Smooth muscle cell (in vitro differentiated cells): Measurements from ENCODE around the gene OASL. TPM values are rescaled to one million over a fixed set of nuclear protein-coding genes. Genes with fewer than 3 reads are reported as not detected.

ENCODE experiments used
- DNase-seq: peaks from one replicate; lab custom pipeline; 2025; ENCODE audit not compliant: unreplicated experiment; lab: John Stamatoyannopoulos, UW
- H2AFZ ChIP-seq: fragments of 200-600 bp; sonication (generic); 2 replicates; pipeline ENCODE4 v1.6.0; 2016; ENCODE audit warnings: antibody characterized with exemption, low read depth, mild to moderate bottlenecking
- H3F3A ChIP-seq: fragments of 200-600 bp; sonication (generic); 2 replicates; pipeline ENCODE4 v1.6.0; 2017; ENCODE audit warnings: antibody characterized with exemption, low read depth
- H3K27ac ChIP-seq: fragments of 200-600 bp; sonication (generic); 2 replicates; pipeline ENCODE4 v1.5.1; 2016; ENCODE audit warnings: low read depth, mild to moderate bottlenecking
- H3K27me3 ChIP-seq: fragments of 200-600 bp; sonication (generic); 2 replicates; pipeline ENCODE4 v1.6.1; 2016; ENCODE audit warnings: low read depth, mild to moderate bottlenecking
- H3K36me3 ChIP-seq: fragments of 200-600 bp; sonication (generic); 2 replicates; pipeline ENCODE4 v1.5.1; 2016; ENCODE audit warnings: low read depth
- H3K4me1 ChIP-seq: fragments of 200-600 bp; sonication (generic); 2 replicates; pipeline ENCODE4 v1.5.1; 2016; ENCODE audit warnings: low read depth
- H3K4me2 ChIP-seq: fragments of 200-600 bp; sonication (generic); 2 replicates; pipeline ENCODE4 v1.6.0; 2016; ENCODE audit warnings: mild to moderate bottlenecking
- H3K4me3 ChIP-seq: fragments of 200-600 bp; sonication (generic); 2 replicates; pipeline ENCODE4 v1.5.1; 2016; ENCODE audit warnings: mild to moderate bottlenecking
- H3K79me2 ChIP-seq: fragments of 200-600 bp; sonication (generic); 2 replicates; pipeline ENCODE4 v1.6.0; 2016; ENCODE audit warnings: low read depth, mild to moderate bottlenecking
- H3K9ac ChIP-seq: fragments of 200-600 bp; sonication (generic); 2 replicates; pipeline ENCODE4 v1.6.0; 2016; ENCODE audit warnings: low read depth
- H3K9me3 ChIP-seq: fragments of 200-600 bp; sonication (generic); replicated peaks from 2 replicates; pipeline ENCODE4 v1.5.1; 2016; ENCODE audit warnings: low read depth
- H4K20me1 ChIP-seq: fragments of 200-600 bp; sonication (generic); 2 replicates; pipeline ENCODE4 v1.6.0; 2016; ENCODE audit warnings: low read depth
- CTCF ChIP-seq: fragments of 200-600 bp; sonication (generic); IDR thresholded peaks from 2 replicates; pipeline ENCODE4 v1.5.1; 2017; ENCODE audit warnings: borderline replicate concordance, mild to moderate bottlenecking, antibody characterized with exemption; ENCODE audit not compliant: insufficient read depth, poor library complexity, severe bottlenecking
- WGBS: methylation state at CpG from one replicate; pipeline ENCODE4 v1.1.7; 2016; ENCODE audit warnings: low lambda C conversion rate; 5-methylcytosine and 5-hydroxymethylcytosine counted together
- polyA plus RNA-seq: library from polyadenylated mRNA; unstranded; fragments of >200 nt; fragmentation: Nextera tagmentation; extraction: Ambion mirVana; gene quantifications from 2 replicates; pipeline ENCODE4 v1.2.1, GENCODE V29; 2016
- total RNA-seq: library from RNA; depleted of rRNA; stranded (reverse); fragments of >200 nt; gene quantifications from 2 replicates; pipeline ENCODE4 v1.2.3, GENCODE V29; 2014

OASL gene
- total and polyA plus RNA-seq, 2 experiments from 2014 or later: not detected

DNA sequence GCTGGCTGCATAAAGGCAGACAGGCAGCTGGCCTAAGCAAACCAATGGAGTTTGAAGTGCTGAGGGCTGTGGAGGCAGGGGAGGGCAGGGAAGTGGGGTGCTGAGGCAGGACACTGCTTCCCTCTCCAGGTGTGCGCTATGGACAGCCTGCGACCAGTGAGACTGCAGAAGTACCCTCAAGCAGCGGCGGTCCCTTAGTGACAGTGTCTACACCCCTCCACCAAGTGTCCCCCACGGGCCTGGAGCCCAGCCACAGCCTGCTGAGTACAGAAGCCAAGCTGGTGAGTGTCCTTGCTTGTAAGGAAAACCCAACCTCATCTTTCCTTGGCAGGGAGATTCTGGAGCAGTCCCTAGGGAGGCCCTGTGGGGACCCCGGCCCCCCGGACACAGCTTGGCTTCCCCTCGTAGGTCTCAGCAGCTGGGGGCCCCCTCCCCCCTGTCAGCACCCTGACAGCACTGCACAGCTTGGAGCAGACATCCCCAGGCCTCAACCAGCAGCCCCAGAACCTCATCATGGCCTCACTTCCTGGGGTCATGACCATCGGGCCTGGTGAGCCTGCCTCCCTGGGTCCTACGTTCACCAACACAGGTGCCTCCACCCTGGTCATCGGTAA is 42.8 kb downstream of the OASL start:
- Histone ChIP-seq H3K27ac (no peak overlapping the region), H3F3A (no peaks in the 10 kb centered on the region), H2AFZ (no peak overlapping the region), H3K9ac (no peak overlapping the region), H3K79me2 (no peaks in the 10 kb centered on the region), H3K4me3 (no peak overlapping the region), H4K20me1 (no peaks in the 10 kb centered on the region), H3K4me1 (no peaks in the 10 kb centered on the region), H3K4me2 (no peak overlapping the region), H3K9me3 (no peaks in the 10 kb centered on the region), H3K27me3 (peaks cover 10% of the 10 kb centered on the region), H3K36me3 (no peaks in the 10 kb centered on the region)
- no peak for DNase-seq
- 90% methylated on average over 11 of the region's 11 CpGs for WGBS
- no peak for TF ChIP-seq CTCF

DNA sequence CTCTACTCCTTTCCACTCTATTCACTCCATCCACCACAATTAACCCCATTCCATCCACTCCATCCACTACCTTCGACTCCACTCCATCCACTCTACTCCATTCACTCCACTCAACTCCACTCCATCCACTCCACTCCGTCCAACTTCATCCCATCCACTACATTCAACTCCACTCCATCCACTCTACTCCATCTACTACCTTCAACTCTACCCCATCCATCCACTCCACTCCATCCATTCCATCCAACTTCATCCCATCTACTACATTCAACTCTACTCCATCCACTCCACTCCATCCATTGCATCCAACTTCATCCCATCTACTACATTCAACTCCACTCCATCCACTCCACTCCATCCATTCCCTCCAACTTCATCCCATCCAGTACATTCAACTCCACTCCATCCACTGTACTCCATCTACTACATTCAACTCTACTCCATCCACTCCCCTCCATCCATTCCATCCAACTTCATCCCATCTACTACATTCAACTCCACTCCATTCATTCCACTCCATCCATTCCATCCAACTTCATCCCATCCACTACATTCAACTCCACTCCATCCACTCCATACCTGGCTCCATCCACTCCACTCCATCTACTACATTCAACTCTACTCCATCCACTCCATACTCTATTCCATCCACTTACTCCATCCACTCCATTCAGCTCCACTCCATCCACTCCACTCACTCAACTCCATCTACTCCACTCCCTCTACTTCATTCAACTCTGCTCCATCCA is 44.3 kb downstream of the OASL start:
- H3K36me3 ChIP-seq: no peaks in the 10 kb centered on the region
- H4K20me1 ChIP-seq: no peaks in the 10 kb centered on the region
- no peak overlapping the region for H3K9ac ChIP-seq
- TF ChIP-seq CTCF: no peak
- peaks cover 12% of the 10 kb centered on the region for H3K27me3 ChIP-seq
- 95% methylated on average over 2 of the region's 2 CpGs for WGBS
- H3K79me2 ChIP-seq: no peaks in the 10 kb centered on the region
- H3K27ac ChIP-seq: no peak overlapping the region
- H2AFZ ChIP-seq: no peak overlapping the region
- no peak overlapping the region for H3K4me2 ChIP-seq
- H3F3A ChIP-seq: no peaks in the 10 kb centered on the region
- no peak for DNase-seq
- no peak overlapping the region for H3K4me3 ChIP-seq
- H3K4me1 ChIP-seq: no peaks in the 10 kb centered on the region
- no peaks in the 10 kb centered on the region for H3K9me3 ChIP-seq

GRCh38 chr12:120994059-120994458 is 45.0 kb downstream of the OASL start:
- Histone ChIP-seq H3K27ac (no peak overlapping the region), H3K36me3 (no peaks in the 10 kb centered on the region), H3K4me2 (no peak overlapping the region), H3K4me3 (no peak overlapping the region), H3K9ac (no peak overlapping the region), H3K4me1 (no peaks in the 10 kb centered on the region), H2AFZ (no peak overlapping the region), H3K27me3 (peaks cover 12% of the 10 kb centered on the region), H3K9me3 (no peaks in the 10 kb centered on the region), H4K20me1 (no peaks in the 10 kb centered on the region), H3K79me2 (no peaks in the 10 kb centered on the region), H3F3A (no peaks in the 10 kb centered on the region)
- no peak for DNase-seq
- TF ChIP-seq CTCF: no peak
- 93% methylated on average over 15 of the region's 15 CpGs for WGBS

DNA sequence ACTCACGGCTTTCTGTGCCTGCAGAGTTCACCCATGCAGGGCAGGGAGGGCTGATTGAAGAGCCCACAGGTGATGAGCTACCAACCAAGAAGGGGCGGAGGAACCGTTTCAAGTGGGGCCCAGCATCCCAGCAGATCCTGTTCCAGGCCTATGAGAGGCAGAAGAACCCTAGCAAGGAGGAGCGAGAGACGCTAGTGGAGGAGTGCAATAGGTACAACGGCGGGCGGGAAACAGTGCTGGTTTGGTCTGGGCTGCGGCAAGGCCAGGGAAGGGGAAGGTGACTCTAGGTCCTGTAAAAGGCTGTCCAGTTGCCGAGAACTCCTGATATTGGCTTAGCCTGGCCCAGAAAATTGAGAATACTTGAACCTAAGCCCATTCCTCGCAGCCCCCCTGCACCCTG is 45.5 kb downstream of the OASL start:
- Histone ChIP-seq H3K4me1 (no peaks in the 10 kb centered on the region), H3K36me3 (no peaks in the 10 kb centered on the region), H3K27ac (no peak overlapping the region), H2AFZ (no peak overlapping the region), H4K20me1 (no peaks in the 10 kb centered on the region), H3K79me2 (no peaks in the 10 kb centered on the region), H3F3A (no peaks in the 10 kb centered on the region), H3K4me2 (no peak overlapping the region), H3K27me3 (peaks cover 12% of the 10 kb centered on the region), H3K4me3 (no peak overlapping the region), H3K9ac (no peak overlapping the region), H3K9me3 (no peaks in the 10 kb centered on the region)
- no peak for DNase-seq
- 88% methylated on average over 11 of the region's 11 CpGs for WGBS
- no peak for TF ChIP-seq CTCF
